Measurements from ENCODE around the gene FLCN.

Gene FLCN

GRCh38 chr17:17170346-17170985, 66.5 kb downstream of the FLCN start:
- DNase-seq (ENCODE audit: low read depth in 2 of 2, low spot score in 1 of 2) = no peak

- DNase-seq (ENCODE audit: low read depth in 2 of 2, low spot score in 1 of 2) = no peak
These were observed 67.6 kb downstream of the FLCN start for GRCh38 chr17:17169396-17169795.

- no peak for DNase-seq (ENCODE audit: low read depth in 2 of 2, low spot score in 1 of 2)
These were observed 68.6 kb downstream of the FLCN start for GRCh38 chr17:17168401-17168800.

GRCh38 chr17:17167986-17168385, 69.0 kb downstream of the FLCN start:
- DNase-seq (ENCODE audit: low read depth in 2 of 2, low spot score in 1 of 2) = no peak

- no peak for DNase-seq (ENCODE audit: low read depth in 2 of 2, low spot score in 1 of 2)
These were observed 69.6 kb downstream of the FLCN start for GRCh38 chr17:17167356-17167755.

- no peak for DNase-seq (ENCODE audit: low read depth in 2 of 2, low spot score in 1 of 2)
These were observed 70.5 kb downstream of the FLCN start for GRCh38 chr17:17166446-17166845.

GRCh38 chr17:17165666-17166308, 71.2 kb downstream of the FLCN start:
- no peak for DNase-seq (ENCODE audit: low read depth in 2 of 2, low spot score in 1 of 2)

GRCh38 chr17:17164676-17165075, 72.3 kb downstream of the FLCN start:
- DNase-seq (ENCODE audit: low read depth in 2 of 2, low spot score in 1 of 2) = no peak

GRCh38 chr17:17164156-17164555, 72.8 kb downstream of the FLCN start:
- no peak for DNase-seq (ENCODE audit: low read depth in 2 of 2, low spot score in 1 of 2)
